SK-N-DZ (cell line): Measurements from ENCODE around the gene OR5C1. TPM values are rescaled to one million over a fixed set of nuclear protein-coding genes. Genes with fewer than 3 reads are reported as not detected.
"Not testable (repeated sequence)": the region's sequence is repeated elsewhere in the genome, so short reads cannot be mapped to it uniquely, and the experiment has no call there.

Source experiments
- DNase-seq: peaks from one replicate; pipeline ENCODE4 v3.0.0-alpha.2; 2015; ENCODE audit warnings: low spot score
- polyA plus RNA-seq, 2 experiments: library from polyadenylated mRNA; depleted of rRNA; stranded (reverse); fragments of >200 nt; gene quantifications; 2 replicates each; pipeline ENCODE4 v1.2.3, GENCODE V29; 2014

The OR5C1 gene
- not detected in 2 replicates for polyA plus RNA-seq (2014; cell fraction: cytosol; rRNA removed)
- polyA plus RNA-seq (2014; cell fraction: nucleus; rRNA removed): not detected in 2 replicates

DNA sequence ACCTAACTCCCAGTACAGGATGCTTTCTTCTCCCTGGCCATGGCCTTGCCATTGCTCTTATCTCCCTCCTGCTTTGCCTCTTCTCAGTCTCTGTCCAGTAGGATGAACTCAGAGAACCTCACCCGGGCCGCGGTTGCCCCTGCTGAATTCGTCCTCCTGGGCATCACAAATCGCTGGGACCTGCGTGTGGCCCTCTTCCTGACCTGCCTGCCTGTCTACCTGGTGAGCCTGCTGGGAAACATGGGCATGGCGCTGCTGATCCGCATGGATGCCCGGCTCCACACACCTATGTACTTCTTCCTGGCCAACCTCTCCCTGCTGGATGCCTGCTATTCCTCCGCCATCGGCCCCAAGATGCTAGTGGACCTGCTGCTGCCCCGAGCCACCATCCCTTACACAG is at the start of gene OR5C1:
OR5C1 (plus strand) TSS at position 103 of the 400 bp plus-strand sequence; CDS start at position 103, 0 bp downstream.
- DNase-seq: no peak

DNA sequence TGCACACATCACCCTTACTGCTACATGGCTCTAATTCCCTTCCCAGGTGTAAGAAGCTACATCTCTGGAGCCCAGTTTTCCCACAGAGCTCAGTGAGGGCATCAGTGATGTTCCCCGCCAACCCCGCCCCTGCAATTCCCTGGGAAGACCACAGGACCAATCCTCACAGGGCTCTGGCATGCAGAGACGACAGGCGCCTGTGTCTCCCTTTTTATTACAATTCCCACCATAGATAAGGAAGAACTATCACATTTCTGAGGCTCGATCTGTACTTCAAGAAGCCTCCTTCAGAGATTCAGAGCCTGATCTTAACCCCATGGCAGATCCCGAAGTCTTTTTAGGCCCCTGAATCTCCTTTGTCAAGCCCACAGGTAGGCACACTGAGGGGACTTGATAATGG is 46.7 kb upstream of the OR5C1 start, which contains the start of gene OR1L6:
OR1L6 (plus strand) TSS at position 301 of the 400 bp plus-strand sequence. CDS start 7,545 bp downstream, outside the sequence.
- DNase-seq: no peak

DNA sequence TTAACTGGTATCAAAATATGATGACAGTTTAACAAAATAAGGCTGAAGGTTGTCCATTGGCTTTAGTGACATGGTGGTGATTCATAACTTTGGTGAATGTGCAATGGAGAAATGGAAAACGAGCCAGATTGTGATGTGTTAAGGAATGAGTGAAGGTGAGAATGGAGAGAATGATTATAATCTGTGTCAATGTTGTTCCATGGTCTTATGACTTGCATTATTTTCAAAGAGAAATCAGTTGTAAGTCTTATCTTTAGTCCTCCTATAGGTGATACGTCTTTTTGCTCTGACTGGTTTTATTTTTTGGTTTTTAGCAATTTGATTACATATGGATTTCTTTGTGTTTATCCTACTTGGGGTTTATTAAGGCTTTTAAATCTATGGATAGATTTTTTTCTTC is 33.9 kb upstream of the OR5C1 start:
- no peak for DNase-seq

DNA sequence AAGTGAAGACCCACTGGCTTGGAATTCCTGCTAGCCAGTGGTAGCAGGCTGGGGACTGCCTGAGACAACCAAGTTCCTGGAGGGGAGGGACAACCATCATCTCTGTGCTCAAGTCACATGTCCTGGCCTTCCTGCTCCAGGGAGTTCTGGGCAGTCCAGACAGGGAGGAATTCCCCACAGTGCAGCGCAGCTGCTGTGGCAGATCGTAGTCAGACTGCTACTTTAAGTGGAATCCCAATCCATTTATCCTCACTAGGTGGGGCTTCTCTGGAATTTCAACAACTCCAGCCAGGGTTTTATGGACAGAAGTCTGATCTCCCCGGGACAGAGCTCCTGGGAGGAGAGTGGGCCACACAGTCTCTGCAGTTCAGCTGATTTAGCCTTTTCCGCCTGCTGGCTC is 20.9 kb upstream of the OR5C1 start:
- DNase-seq: no peak

DNA sequence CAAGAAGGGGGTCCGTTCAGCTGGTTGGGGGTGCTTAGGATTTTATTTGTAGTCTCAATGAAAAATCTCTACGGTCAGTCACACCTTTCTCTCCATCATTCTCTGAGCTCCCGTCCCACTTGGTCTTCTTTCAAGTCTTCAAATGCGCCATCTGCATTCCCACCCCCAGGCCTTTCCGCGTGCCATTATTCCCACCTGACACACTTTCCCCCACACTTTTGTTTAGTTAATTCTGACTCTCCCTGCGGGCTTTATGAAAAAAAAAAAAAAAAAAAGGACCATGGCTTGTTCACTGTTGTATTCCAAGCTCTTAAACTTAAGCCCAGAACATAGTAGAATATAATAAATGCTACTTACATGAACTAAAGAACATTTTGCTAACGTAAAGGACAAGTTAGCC is 11.7 kb upstream of the OR5C1 start:
- no peak for DNase-seq

DNA sequence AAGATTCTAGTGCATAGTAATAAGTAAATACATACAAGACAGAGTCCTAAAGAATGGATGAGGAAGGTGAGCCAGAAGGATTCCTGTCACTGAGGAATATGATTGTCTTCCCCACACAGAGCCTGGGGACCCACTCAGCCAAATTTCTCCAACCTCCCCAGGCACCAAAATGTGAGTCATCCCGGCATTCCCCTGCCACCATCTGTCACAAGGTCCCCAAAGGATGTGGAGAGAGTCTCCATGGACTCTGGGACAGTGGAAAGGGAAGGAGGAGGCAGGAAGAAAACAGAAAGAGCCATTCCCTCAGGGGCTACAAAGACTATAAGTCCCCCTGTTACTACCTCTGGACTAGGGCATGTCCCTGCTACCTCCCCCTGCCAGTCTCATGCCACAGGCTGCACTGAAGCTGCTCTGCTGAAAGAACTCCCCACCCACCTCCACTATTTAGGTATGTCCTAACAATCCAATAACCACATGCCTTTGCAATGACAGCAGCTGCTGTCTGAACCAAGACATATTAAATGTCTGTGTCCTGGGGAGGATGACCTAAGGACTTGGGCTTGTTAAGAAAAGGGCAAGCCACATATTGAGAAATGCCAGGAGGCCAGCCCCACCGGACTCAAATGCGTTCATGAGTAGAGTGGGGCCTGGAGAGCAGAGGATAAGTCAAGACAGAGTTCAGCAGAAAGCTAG is 10.7 kb upstream of the OR5C1 start:
- no peak for DNase-seq

DNA sequence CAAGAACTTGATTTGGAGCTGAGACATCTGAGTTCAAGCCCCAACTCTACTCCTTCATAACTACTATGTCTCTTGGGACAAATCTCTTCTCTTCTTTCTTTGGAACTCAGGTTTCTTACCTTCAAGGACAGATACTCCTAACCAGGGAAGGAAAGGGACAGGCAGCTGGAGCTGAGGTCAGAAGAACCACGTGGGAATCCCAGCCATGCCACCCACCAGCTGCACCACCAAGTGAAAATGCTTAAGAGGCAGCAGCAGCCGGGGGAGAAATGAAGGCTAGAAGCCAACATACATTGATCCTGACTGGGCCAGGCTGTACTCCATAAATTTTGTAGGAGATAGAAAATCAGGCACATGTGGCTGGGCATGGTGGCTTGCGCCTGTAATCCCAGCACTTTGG is 9.6 kb upstream of the OR5C1 start:
- DNase-seq: no peak

DNA sequence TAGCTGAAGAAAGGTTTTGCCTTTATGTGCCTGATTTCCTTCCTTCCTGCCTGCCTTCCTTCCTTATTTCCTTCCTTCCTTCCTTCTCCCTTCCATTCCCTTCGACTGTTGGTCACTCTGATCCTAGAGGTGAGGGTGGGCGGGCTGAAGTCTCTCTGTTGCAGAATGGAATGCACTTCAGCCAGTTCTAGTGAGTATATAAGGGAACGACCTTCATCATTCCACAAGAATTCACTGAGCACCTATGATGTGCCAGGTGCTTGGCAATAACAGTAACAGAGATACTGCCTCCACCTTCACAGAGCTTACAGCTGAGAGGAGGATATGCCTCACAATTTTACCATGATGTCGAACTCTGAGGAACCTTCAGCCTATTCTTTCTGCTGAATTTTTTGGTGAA is 8.7 kb upstream of the OR5C1 start:
- no peak for DNase-seq

DNA sequence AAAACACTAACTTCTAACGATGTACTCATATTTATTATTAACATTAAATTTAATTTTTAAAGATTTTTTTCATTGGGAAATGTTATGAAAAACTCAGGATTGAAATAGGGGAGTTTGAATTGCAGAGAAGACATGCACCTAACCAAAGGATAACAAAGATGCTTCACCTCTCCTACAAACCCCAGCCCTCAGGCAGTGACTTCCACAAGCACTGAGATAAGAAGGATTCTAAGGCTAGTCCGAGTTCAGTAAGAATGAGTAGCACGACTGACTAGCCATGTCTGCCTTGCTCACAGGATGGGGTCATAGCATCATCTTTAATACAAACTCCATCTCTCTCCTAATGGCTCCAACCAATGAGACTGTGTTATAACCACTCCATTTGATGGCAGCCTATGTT is 7.1 kb upstream of the OR5C1 start:
- DNase-seq: no peak

DNA sequence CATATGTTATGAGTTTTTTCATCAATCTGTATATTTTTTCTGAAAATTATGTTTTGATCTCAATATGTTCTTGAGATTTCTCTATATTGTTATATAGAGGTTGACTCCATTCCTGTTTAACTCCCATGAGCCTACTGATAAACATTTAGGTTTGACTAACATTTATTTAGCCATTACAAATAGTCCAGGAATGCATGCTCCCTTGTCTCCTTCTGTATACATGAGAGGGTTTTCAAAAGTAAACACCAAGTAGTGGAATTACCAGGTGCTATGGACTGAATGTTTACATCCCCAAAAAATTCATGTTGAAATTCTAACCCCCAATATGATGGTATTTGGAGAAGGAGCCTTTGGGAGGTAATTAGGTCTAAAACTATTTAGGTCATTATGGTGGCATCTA is 3.5 kb upstream of the OR5C1 start:
- DNase-seq: no peak

DNA sequence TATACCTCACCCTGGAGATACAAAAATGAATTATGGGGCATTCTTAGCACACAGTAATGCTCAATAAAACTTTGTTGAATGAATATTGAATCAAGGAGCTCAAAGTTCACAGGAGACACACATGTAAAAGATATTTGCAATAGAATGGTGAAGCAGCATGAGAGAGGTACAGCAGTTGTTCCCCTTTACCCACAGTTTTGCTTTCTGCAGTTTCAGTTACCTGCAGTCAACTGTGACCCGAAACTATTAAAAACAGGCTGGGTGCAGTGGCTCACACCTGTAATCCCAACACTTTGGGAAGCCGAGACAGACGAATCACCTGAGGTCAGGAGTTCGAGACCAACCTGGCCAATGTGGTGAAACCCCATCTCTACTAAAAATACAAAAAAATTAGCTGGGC is 2.4 kb upstream of the OR5C1 start:
- DNase-seq: no peak

DNA sequence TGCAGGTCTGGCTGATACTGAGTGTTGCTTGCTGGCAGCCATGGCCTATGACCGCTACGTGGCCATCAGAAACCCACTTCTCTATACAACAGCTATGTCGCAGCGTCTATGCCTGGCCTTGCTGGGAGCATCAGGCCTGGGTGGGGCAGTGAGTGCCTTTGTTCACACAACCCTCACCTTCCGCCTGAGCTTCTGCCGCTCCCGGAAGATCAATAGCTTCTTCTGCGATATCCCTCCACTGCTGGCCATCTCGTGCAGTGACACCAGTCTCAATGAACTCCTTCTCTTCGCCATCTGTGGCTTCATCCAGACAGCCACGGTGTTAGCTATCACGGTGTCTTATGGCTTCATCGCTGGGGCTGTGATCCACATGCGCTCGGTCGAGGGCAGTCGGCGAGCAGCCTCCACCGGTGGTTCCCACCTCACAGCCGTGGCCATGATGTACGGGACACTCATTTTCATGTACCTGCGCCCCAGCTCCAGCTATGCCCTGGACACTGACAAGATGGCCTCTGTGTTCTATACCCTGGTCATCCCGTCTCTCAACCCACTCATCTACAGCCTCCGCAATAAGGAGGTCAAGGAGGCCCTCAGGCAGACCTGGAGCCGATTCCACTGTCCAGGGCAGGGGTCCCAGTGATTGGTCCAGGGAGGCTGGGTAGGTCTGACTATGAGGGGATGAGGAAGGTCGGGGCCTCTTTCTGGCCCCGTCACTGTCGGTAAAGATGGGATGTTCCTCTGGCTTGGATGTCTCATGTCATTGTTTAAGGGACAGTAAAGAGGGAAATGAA is 718 bp downstream of the OR5C1 start:
- no peak for DNase-seq

DNA sequence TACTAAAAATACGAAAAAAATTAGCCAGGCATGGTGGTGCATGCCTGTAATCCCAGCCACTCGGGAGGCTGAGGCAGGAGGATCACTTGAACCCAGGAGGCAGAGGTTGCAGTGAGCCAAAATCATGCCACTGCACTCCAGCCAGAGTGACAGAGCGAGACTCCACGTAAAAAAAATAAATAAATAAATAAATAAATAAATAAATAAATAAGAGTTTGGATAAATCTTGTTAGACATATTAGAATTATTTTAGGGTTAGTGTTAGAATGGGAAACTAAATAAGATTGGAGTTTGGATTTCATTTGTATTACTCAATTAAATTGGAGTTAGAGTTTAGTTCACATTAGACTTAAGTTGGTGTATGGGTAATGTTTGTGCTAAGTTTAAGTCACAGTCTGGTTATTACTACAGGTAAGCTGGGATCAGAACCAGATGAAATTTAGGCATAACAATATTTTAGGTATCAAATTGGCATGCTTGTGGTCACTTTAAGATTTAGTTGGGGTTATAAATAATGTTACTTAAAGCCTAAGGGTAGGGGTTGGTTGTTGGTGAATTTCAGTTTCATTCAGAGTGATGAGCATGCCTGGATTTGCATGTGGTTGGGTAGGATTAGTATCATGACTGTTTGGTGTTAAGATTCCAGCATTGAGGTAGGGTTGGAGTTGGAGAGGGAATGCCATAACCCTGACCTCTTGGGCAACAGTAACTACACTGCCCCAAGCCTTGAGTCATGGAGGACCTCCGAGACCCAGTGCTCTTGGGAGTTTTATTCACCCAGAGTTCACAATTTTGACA is 3.3 kb downstream of the OR5C1 start:
- no peak for DNase-seq

DNA sequence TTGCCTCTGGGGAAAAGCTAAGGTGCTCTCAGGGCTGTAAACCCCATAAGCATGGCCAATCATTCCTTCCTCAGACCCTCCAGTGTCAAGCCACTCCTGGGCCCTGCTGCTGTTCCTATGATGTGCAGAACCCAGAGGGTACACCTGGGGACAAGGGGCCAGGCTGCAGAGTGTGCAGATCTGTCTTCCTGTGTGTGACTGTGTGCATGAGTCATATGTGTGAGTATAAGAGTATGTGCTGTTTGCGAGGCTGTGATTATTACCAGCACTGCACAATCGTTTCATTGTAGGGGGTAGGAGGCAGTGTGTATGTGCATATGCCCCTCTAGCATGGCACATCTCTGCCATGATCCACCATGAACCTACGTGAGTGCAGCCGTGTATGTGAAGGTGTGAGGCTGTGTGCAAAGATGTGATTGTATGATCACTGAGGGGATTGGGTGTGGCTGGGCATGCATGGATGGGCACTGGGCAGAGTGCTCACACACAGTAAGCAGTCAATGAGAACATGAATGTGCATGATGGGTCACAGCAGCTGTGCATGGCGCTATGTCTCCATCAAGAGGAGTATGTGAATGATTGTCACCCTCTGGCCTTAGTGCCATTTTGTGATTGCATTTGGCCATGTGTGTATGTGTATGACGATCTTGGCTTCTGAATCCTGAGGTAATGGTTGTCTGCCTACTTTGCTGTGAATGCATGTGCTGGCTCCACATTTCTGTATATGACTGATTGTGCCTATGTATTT is 8.8 kb downstream of the OR5C1 start:
- no peak for DNase-seq

DNA sequence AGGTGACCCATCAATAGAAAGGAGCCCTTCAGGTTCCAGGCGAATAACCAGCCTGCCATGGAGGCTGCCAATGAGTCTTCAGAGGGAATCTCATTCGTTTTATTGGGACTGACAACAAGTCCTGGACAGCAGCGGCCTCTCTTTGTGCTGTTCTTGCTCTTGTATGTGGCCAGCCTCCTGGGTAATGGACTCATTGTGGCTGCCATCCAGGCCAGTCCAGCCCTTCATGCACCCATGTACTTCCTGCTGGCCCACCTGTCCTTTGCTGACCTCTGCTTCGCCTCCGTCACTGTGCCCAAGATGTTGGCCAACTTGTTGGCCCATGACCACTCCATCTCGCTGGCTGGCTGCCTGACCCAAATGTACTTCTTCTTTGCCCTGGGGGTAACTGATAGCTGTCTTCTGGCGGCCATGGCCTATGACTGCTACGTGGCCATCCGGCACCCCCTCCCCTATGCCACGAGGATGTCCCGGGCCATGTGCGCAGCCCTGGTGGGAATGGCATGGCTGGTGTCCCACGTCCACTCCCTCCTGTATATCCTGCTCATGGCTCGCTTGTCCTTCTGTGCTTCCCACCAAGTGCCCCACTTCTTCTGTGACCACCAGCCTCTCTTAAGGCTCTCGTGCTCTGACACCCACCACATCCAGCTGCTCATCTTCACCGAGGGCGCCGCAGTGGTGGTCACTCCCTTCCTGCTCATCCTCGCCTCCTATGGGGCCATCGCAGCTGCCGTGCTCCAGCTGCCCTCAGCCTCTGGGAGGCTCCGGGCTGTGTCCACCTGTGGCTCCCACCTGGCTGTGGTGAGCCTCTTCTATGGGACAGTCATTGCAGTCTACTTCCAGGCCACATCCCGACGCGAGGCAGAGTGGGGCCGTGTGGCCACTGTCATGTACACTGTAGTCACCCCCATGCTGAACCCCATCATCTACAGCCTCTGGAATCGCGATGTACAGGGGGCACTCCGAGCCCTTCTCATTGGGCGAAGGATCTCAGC is 11.6 kb downstream of the OR5C1 start, which contains the start of gene OR1K1:
OR1K1 (plus strand) TSS at position 58 of the 995 bp plus-strand sequence; CDS start at position 58, 0 bp downstream.
- DNase-seq: no peak

DNA sequence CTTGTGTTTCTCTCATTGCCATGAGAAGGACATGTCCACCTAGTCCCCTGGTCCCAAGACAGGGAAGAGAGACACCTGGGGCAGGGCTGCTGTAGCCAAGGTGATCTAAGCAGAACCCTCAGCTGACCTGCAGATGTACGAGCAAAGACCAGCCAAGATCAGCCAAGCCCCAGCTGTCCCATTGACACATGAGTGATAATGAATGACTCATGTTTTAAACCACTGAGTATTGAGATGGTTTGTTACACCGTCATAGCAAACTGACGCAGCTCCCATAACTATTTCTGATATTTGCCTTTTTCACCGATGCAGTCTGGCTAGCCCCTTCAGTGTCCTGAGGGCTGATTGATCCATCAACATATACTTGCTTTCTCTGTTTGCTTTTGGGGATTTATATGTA is 17.9 kb downstream of the OR5C1 start:
- DNase-seq: no peak

DNA sequence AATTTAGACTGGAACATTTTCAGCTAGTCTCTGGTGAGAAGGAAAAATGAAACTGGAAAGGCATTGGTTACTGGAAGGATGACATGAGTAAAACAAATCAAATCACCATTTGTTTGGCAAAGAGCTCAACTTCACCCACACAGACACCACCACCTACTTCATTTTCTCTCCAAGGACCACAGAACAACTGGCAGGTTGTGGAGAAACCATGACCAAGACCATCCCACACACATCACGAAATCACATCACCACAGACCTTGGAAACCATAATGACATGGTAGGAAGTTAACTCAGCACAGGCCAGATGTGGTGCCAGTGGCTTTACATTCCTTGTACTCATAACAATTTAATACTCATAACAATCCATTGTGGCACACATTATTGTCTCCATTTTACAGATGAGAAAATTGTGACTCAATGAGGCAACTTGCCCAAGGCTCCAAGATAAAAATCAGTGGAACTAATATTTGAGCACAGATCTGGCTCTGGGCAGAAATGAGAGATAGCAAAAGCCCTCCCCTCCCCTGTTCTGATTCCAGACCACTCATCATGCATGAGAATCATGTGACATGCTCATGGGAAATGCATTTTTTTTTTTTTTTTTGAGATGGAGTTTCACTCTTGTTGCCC is 18.7 kb downstream of the OR5C1 start:
- no peak for DNase-seq

DNA sequence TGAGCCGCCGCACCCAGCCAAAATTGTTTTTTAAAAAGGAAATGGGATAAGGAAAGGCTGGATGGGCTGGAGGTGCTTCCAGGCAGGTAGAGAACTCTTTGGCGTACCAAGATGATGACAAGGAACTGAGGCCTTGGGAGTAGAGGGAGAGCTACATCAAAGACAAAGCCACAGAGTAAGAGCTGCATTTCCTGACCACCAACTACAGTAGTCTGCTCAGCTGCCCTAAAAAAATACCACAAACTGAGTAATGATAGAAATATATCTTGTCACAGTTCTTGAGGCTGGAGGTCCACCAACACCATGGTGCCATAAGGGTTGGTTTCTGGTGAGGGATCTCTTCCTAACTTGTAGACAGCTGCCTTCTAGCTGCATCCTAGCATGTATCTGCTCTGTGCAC is 19.4 kb downstream of the OR5C1 start:
- no peak for DNase-seq

DNA sequence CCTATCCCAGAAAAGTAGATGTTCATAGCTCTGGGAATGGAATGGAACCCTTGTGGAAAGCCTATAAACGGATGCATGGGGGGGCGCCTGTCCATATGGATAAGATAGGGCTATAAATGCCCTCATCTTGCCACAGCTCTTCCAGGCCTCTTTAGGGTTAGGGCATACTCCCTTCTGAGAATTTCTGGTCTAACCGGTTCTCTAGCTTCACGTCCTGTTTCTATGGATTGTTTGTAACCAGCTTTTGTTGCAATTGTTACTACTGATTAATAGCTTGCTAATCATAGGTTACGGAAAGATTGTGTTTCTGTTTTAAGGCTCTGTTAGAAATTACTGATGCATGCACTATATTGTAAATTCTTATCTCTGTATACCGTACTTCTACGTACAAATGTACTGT is 20.5 kb downstream of the OR5C1 start:
- DNase-seq: not testable (repeated sequence)
